ENCODE results near the gene TMEM178B. TPM values are rescaled to one million over a fixed set of nuclear protein-coding genes. Genes with fewer than 3 reads are reported as not detected.

The TMEM178B gene
- total RNA-seq, 4 donors from 2014 or later, result 7.7 to 49.9 (median 25.9) TPM

DNA sequence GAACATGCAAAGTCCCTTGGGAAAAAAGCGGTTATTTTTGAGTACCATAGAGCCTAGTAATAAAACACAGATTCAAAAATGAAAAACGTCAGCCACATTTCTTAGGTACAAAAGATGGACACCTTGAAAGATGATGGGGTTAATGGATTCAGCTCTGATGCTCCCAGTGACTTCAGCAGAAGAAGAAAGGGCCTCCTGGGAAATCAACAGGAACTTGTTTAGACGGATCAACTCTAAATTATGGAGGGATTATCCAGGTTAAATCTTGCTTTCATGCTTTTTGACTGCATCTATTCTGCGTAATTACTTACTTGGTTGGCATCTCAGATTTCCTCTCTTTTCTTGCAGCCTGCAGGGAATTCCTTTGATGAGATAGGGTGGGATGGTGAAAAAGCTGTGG is 82.5 kb downstream of the TMEM178B start:
- Histone ChIP-seq H3K36me3 (no peaks in the 10 kb centered on the region), H3K27me3 (no peaks in the 10 kb centered on the region), H3K27ac (no peak overlapping the region), H3K4me1 (peaks cover 0 to 6% of the 10 kb centered on the region in 2 donors), H3K9me3 (no peaks in the 10 kb centered on the region), H3K4me3 (replicated peaks in 1 of 3) (no peak overlapping the region)
- DNase-seq, result no peak
- 71 to 78% methylated on average over 4 of the region's 4 CpGs for WGBS, 2 donors
- TF ChIP-seq POLR2A (IDR thresholded peaks at IDR 0.05), result no peak
- TF ChIP-seq CTCF (IDR thresholded peaks at IDR 0.05), result no peak
- intact Hi-C loops (cut with DNase I), result no loop called here

- Histone ChIP-seq H3K4me3 (replicated peaks in 1 of 3) (no peak overlapping the region), H3K9me3 (no peaks in the 10 kb centered on the region), H3K27ac (no peak overlapping the region), H3K4me1 (peaks cover 0 to 12% of the 10 kb centered on the region in 2 donors), H3K27me3 (no peaks in the 10 kb centered on the region), H3K36me3 (no peaks in the 10 kb centered on the region)
- DNase-seq, result no peak
- no peak for TF ChIP-seq POLR2A (IDR thresholded peaks at IDR 0.05)
- no peak for TF ChIP-seq CTCF (IDR thresholded peaks at IDR 0.05)
- WGBS, 2 donors, result 93 to 94% methylated on average over 15 to 16 of the region's 16 CpGs
- intact Hi-C loops (cut with DNase I), result no loop called here
These were observed 83.4 kb downstream of the TMEM178B start for GRCh38 chr7:141157138-141157765.

DNA sequence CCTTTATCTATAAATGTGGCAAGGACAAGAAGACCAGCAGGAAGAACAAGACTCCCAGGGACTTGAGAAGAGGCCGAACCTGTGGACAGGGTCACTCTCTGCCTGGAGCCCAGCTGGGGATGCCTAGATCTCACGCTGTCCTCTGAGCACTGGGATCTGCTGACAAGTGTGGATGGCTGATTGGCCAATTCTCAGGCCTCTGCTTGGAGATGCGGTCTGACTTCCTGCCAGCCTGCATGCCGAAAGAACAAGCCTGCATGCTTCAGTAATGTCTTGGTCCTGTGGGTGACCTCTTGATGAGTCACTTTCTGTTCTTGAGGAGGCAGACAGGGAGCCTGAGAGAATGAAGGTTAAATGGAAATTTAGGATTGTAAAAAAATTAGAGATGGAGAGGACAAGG is 84.7 kb downstream of the TMEM178B start:
- peaks cover 0 to 16% of the 10 kb centered on the region in 2 donors for H3K4me1 ChIP-seq
- H3K9me3 ChIP-seq, result no peaks in the 10 kb centered on the region
- H3K27me3 ChIP-seq, result no peaks in the 10 kb centered on the region
- peak; percentile 78 to 83 for DNase-seq
- intact Hi-C loops (cut with DNase I), result no loop called here
- no peaks in the 10 kb centered on the region for H3K36me3 ChIP-seq
- 43 to 52% methylated on average over 4 of the region's 4 CpGs for WGBS, 2 donors
- peak overlapping the region in 1 of 3 donors; percentile 36 for H3K27ac ChIP-seq
- no peak overlapping the region for H3K4me3 ChIP-seq (replicated peaks in 1 of 3)
- TF ChIP-seq CTCF (IDR thresholded peaks at IDR 0.05), result no peak
- no peak for TF ChIP-seq POLR2A (IDR thresholded peaks at IDR 0.05)

DNA sequence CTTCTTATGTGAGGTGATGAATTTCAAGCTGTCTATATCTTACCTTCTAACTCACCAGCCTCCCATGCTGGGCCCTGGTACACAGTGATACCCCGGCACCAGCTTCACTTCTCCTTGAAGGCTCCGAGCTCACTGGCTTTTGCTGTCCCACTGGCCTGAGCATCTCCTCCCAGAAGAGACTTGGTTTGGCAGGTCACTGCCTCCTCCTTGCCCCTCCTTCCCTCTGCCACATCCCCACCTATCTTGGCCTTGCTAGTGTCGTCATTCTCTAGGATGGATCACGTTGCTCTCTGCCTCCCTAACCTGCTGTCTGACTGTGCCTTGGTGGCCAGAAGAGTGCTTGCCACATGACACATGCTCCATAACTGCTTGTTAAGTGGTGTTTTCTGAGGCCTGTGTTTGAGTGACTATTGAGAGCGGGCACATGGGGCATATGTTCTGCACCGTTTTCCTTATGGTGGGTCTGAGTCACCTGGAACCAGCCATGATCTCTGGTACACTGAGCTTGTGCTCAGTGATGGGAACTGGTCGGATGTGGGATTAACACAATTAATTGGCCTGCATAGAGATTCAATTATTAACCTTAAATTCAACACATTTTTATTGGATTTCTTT is 86.5 kb downstream of the TMEM178B start:
- WGBS, 2 donors, result 91 to 92% methylated on average over 7 of the region's 7 CpGs
- no peak overlapping the region for H3K27ac ChIP-seq
- H3K4me1 ChIP-seq, result peaks cover 0 to 16% of the 10 kb centered on the region in 2 donors
- intact Hi-C loops (cut with DNase I), result no loop called here
- DNase-seq, result no peak
- H3K27me3 ChIP-seq, result no peaks in the 10 kb centered on the region
- no peaks in the 10 kb centered on the region for H3K36me3 ChIP-seq
- no peak overlapping the region for H3K4me3 ChIP-seq (replicated peaks in 1 of 3)
- no peak for TF ChIP-seq CTCF (IDR thresholded peaks at IDR 0.05)
- no peak for TF ChIP-seq POLR2A (IDR thresholded peaks at IDR 0.05)
- H3K9me3 ChIP-seq, result no peaks in the 10 kb centered on the region

All from thyroid gland (tissue), 4 donors.